OCI-LY3 (cell line): ENCODE results near the gene RALBP1.

ENCODE experiments used
- CTCF ChIP-seq: fragments of 200-600, 300-600 bp; sonication (generic); IDR thresholded peaks from 2 replicates; pipeline ENCODE4 v1.5.1; 2014; ENCODE audit warnings: antibody characterized with exemption, low read length, low read depth
- EZH2phosphoT487 ChIP-seq: fragments of 200-600 bp; shearing (Covaris generic); IDR thresholded peaks from 2 replicates; pipeline ENCODE4 v1.6.1; 2018; ENCODE audit warnings: antibody characterized with exemption, mixed run types, low read depth

GRCh38 chr18:9468998-9469397 is 6.3 kb upstream of the RALBP1 start:
- TF ChIP-seq CTCF (no peak), EZH2phosphoT487 (no peak)
